Adrenal gland (tissue), 12 donors: ENCODE measurements around the gene MKLN1. TPM values are rescaled to one million over a fixed set of nuclear protein-coding genes. Genes with fewer than 3 reads are reported as not detected.
A peak's percentile ranks its signal among the peaks of the same experiment; 100 is the strongest.
"Not testable (repeated sequence)": the region's sequence is repeated elsewhere in the genome, so short reads cannot be mapped to it uniquely, and the experiment has no call there.

Source experiments
- DNase-seq, 7 donors: peaks; one replicate each; pipeline ENCODE4 v3.0.0-alpha.2; 2019 to 2020
- H3K27ac ChIP-seq, 5 donors: fragments of 200-600 bp; sonication (generic) in 4 of 5; 1 replicate in 3 of 5; 2 replicates in 2 of 5; pipeline versions ENCODE4 v1.5.1 to v1.8.0; 2016 to 2020; ENCODE audit warnings: mild to moderate bottlenecking in 1 of 5
- H3K27me3 ChIP-seq: fragments of 200-600 bp; 2 replicates; pipeline ENCODE4 v1.8.0; 2021
- H3K36me3 ChIP-seq, 2 donors: fragments of 200-600 bp; replicated peaks in 1 of 2; 1 replicate in 1 of 2; 2 replicates in 1 of 2; pipeline versions ENCODE4 v1.5.1 to v1.8.0; 2018 to 2022
- H3K4me1 ChIP-seq, 2 donors: fragments of 200-600 bp; replicated peaks in 1 of 2; 1 replicate in 1 of 2; 2 replicates in 1 of 2; pipeline versions ENCODE4 v1.5.1 to v1.8.0; 2018 to 2021
- H3K4me3 ChIP-seq, 4 donors: fragments of 200-600 bp; sonication (generic) in 3 of 4; one replicate each; pipeline ENCODE4 v1.5.1; 2016 to 2018
- H3K9me3 ChIP-seq, 3 donors: fragments of 200-600 bp; sonication (generic) in 1 of 3; replicated peaks in 1 of 3; 1 replicate in 2 of 3; 2 replicates in 1 of 3; pipeline versions ENCODE4 v1.5.1 to v1.8.0; 2016 to 2021
- POLR2A ChIP-seq, 2 donors: fragments of 450-650 bp; IDR thresholded peaks; one replicate each; pipeline ENCODE4 v1.6.1; 2017; ENCODE audit warnings: antibody characterized with exemption in 2 of 2, mild to moderate bottlenecking in 2 of 2, moderate library complexity in 1 of 2
- WGBS, 4 donors: extraction: QIAGEN DNeasy Blood & Tissue Kit in 2 of 4; methylation state at CpG; one replicate each; pipeline versions ENCODE4 v1.1.5 to v1.1.7; 2013 to 2017; 5-methylcytosine and 5-hydroxymethylcytosine counted together
- intact Hi-C, 2 donors: fragments of 100-400 bp; cut with DNase I; formaldehyde crosslinking; loops; one replicate each; pipeline versions ENCODE4 v1.14.1 to v1.15.0; 2022 to 2023
- polyA plus RNA-seq, 3 donors: library from polyadenylated mRNA; stranded (reverse); fragments of 200-250 nt in 2 of 3; fragments of 350-450 nt in 1 of 3; fragmentation: Illumina TruSeq in 1 of 3; extraction: RNeasy Lipid Tissue Mini Kit (QIAGEN cat#74804) in 1 of 3; gene quantifications; one replicate each; pipeline ENCODE4 v1.2.3, GENCODE V29; 2013 to 2014
- total RNA-seq, 9 donors: library from RNA; depleted of rRNA in 4 of 9; stranded (reverse); fragments of >200 nt in 4 of 9; fragments of 120-200 nt in 1 of 9; fragmentation: NEBNext Ultra II Directional in 1 of 9; extraction: Animal tissue kit (Norgen Biotek cat#: 25700) in 1 of 9; gene quantifications; one replicate each; pipeline versions ENCODE4 v1.1.0 to v1.2.4, GENCODE V29; 2013 to 2023
- TF ChIP-seq, protein P1 (sequence below), 6 experiments: fragments of 450-650 bp in 4 of 6; fragments of 200-600 bp in 2 of 6; sonication (generic) in 1 of 6; IDR thresholded peaks; 1 replicate in 5 of 6; 2 replicates in 1 of 6; pipeline versions ENCODE4 v1.5.1 to v1.8.0; 2016 to 2021; ENCODE audit warnings: antibody characterized with exemption in 6 of 6, mild to moderate bottlenecking in 2 of 6, moderate library complexity in 1 of 6
- donor health status: healthy with polysubstance abuse.
- donor health status: Bipolar disorder and iron deficiency.
- donor health status: DM: yes; HTN: yes; CAD: no.
- donor health status: DM: no; HTN: no; CAD: no.
- donor health status: DM: no; HTN: no; CAD: no.
- donor health status: DM: yes; HTN: yes; CAD: no.

MKLN1 gene
- total and polyA plus RNA-seq, 12 donors: 20.7 to 81.2 (median 55.2) TPM

DNA sequence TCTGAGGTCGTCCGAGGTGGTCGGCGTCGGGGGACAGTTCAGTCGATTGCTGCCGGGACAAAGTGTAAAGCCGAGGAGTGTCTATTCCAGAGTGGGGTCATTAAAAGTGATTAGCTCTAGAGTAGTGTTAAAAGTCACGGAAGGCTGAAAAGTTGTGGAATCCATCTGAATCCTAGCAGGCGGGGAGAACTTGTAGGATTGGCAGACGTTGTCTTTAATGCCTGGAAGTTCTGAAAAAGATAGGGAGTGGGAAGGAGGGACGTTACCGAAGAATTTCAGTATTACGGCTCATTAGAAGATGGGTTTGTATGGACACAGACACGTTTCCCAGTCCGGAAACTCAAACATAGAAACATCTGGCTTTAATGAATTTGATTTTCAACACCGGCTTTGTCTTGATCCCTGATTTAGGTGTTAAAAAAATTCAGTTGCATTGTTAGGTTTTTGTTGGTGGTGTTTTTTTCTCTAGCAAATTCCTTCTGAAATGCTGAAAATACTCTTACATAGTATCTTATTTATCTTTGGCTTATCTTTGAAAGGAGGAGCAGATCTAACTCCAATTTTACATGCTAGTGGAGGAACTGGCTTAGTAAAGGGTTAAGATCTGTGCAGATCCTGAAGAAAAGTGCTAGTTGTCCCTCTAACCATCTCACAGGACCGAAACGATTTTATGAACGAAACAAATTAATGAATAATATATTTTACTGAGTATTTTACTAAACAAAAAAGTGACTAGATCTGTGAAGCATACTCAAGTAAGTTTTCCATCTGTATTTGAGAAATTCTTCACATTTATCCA, 900 bp downstream of the MKLN1 start:
- peak overlapping the region; percentile 81 to 99 (median 88) for H3K4me3 ChIP-seq
- H3K36me3 ChIP-seq: no peaks in the 10 kb centered on the region
- H3K27ac ChIP-seq: peak overlapping the region; percentile 94 to 99 (median 96)
- 1 to 2% (median 2%) methylated on average over 20 of the region's 20 CpGs for WGBS, 4 donors
- intact Hi-C loops: no loop called here
- DNase-seq: no peak
- H3K9me3 ChIP-seq: no peaks in the 10 kb centered on the region
- H3K27me3 ChIP-seq: no peaks in the 10 kb centered on the region
- no peak for TF ChIP-seq POLR2A (IDR thresholded peaks at IDR 0.05)
- TF ChIP-seq, protein P1, sequence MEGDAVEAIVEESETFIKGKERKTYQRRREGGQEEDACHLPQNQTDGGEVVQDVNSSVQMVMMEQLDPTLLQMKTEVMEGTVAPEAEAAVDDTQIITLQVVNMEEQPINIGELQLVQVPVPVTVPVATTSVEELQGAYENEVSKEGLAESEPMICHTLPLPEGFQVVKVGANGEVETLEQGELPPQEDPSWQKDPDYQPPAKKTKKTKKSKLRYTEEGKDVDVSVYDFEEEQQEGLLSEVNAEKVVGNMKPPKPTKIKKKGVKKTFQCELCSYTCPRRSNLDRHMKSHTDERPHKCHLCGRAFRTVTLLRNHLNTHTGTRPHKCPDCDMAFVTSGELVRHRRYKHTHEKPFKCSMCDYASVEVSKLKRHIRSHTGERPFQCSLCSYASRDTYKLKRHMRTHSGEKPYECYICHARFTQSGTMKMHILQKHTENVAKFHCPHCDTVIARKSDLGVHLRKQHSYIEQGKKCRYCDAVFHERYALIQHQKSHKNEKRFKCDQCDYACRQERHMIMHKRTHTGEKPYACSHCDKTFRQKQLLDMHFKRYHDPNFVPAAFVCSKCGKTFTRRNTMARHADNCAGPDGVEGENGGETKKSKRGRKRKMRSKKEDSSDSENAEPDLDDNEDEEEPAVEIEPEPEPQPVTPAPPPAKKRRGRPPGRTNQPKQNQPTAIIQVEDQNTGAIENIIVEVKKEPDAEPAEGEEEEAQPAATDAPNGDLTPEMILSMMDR (IDR thresholded peaks at IDR 0.05): no peak
- H3K4me1 ChIP-seq: peaks cover 17 to 50% of the 10 kb centered on the region in 2 donors

DNA sequence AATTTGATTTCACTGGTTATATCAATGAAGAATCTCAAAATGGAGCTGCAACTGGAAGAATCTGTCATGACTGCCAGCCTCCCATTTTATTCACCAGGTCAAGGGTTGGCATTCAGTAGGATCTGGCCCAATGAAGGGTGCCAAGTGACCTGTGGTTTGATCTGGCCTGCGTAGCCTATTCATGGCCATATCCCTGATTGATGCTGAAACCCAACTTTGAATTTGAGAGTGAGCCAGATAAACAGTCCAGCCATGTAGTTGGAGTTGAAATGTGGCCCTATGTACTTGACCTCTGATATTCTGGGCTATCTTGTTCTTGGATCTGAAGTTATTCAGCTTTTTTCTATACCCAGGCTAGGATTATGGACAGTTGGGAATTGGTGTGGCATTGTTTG, 1.5 kb downstream of the MKLN1 start:
- peaks cover 17 to 54% of the 10 kb centered on the region in 2 donors for H3K4me1 ChIP-seq
- H3K27ac ChIP-seq: peak overlapping the region in 4 of 5 donors; percentile 96 to 99 (median 97)
- no peaks in the 10 kb centered on the region for H3K36me3 ChIP-seq
- H3K27me3 ChIP-seq: no peaks in the 10 kb centered on the region
- 17 to 38% (median 31%) methylated on average over 1 of the region's 1 CpG for WGBS, 4 donors
- intact Hi-C loops: no loop called here
- no peaks in the 10 kb centered on the region for H3K9me3 ChIP-seq
- peak overlapping the region in 1 of 4 donors; percentile 81 for H3K4me3 ChIP-seq
- TF ChIP-seq, protein P1 (IDR thresholded peaks at IDR 0.05): no peak
- peak in 1 of 2 donors; percentile 40 for TF ChIP-seq POLR2A (IDR thresholded peaks at IDR 0.05)
- DNase-seq: peak; percentile 18 to 79 (median 64)

DNA sequence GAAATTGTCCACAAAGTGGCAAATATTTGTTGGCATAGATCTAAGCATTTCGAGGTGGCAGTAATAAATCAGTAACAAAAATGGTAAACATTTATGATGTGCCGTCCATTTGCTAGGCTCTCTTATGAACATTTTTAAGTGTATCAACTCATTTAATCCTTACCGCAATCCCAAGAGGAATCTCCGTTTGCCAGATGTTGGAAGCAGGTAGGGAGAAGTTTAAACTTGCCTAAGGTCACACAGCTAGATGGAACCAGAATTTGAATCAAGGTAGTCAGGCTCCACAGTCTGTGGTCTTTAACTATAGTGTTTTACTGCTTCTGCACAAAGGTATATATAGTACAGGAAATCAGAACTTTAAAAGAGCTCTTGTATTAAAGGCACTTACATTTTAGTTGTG, 2.6 kb downstream of the MKLN1 start:
- Histone ChIP-seq H3K4me1 (peaks cover 22 to 63% of the 10 kb centered on the region in 2 donors), H3K36me3 (no peaks in the 10 kb centered on the region), H3K4me3 (no peak overlapping the region), H3K27ac (peak overlapping the region in 3 of 5 donors; percentile 96 to 99 (median 98)), H3K27me3 (no peaks in the 10 kb centered on the region), H3K9me3 (no peaks in the 10 kb centered on the region)
- TF ChIP-seq, protein P1 (IDR thresholded peaks at IDR 0.05): no peak
- TF ChIP-seq POLR2A (IDR thresholded peaks at IDR 0.05): no peak
- intact Hi-C loops: no loop called here
- 60 to 68% (median 63%) methylated on average over 4 of the region's 4 CpGs for WGBS, 4 donors
- no peak for DNase-seq

DNA sequence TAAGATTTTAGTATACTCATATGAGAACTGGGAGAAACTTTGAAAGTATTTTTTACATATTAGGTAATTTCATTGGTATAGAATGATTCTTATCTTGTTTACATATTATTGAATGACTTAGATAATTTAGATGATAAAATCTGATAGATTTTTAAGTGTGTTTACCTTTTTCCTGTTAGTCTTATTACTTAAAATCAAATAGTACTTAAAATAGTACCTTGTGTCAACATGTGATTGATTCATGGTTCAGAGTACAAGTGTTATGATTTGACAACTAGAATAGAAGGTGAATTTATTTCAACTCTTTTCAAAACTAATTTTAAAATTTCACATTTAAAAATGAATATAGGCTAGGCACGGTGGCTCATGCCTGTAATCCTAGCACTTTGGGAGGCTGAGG, 4.1 kb downstream of the MKLN1 start:
- H3K4me1 ChIP-seq: peaks cover 22 to 51% of the 10 kb centered on the region in 2 donors
- WGBS, 4 donors: 54 to 85% (median 82%) methylated on average over 1 of the region's 1 CpG
- DNase-seq: no peak
- peaks cover 0 to 8% (median 0%) of the 10 kb centered on the region in 3 donors for H3K9me3 ChIP-seq
- no peak overlapping the region for H3K4me3 ChIP-seq
- intact Hi-C loops: no loop called here
- H3K36me3 ChIP-seq: no peaks in the 10 kb centered on the region
- H3K27me3 ChIP-seq: no peaks in the 10 kb centered on the region
- TF ChIP-seq POLR2A (IDR thresholded peaks at IDR 0.05): no peak
- TF ChIP-seq, protein P1 (IDR thresholded peaks at IDR 0.05): no peak
- H3K27ac ChIP-seq: no peak overlapping the region

DNA sequence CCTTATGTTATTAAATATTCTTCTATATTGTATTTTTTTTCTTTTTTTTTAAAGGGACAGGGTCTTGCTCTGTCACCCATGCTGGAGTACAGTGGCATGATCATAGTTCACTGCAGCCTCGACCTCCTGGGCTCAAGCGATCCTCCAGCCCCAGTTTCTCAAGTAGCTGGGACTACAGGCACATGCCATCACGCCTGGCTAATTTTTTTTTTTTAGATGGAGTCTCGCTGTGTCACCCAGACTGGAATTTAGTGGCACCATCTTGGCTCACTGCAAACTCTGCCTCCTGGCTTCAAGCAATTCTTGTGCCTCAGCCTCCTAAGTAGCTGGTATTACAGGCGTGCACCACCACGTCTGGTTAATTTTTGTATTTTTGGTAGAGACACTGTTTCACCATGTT, 5.1 kb downstream of the MKLN1 start:
- H3K27me3 ChIP-seq, intact Hi-C loops, DNase-seq, H3K27ac ChIP-seq, H3K36me3 ChIP-seq, H3K4me3 ChIP-seq: not testable (repeated sequence)
- Histone ChIP-seq H3K9me3 (peaks cover 0 to 17% (median 0%) of the 10 kb centered on the region in 3 donors), H3K4me1 (peaks cover 19 to 49% of the 10 kb centered on the region in 2 donors)
- 95 to 97% (median 95%) methylated on average over 6 of the region's 6 CpGs for WGBS, 4 donors
